Raji (cell line): ENCODE measurements around the gene SLC12A3.

ENCODE experiments used
- POLR2A ChIP-seq: IDR thresholded peaks from 2 replicates; pipeline ENCODE4 v1.6.1; 2011; ENCODE audit warnings: low read depth, low read length, control low read depth; ENCODE audit not compliant: insufficient read depth

The SLC12A3 gene

GRCh38 chr16:56948234-56948633, 83.2 kb downstream of the SLC12A3 start:
- TF ChIP-seq POLR2A, result no peak

GRCh38 chr16:56950051-56950450, 85.0 kb downstream of the SLC12A3 start:
- no peak for TF ChIP-seq POLR2A

- no peak for TF ChIP-seq POLR2A
Observed at GRCh38 chr16:56950455-56950854, 85.4 kb downstream of the SLC12A3 start.

- TF ChIP-seq POLR2A, result no peak
Observed at GRCh38 chr16:56950881-56951771, 86.1 kb downstream of the SLC12A3 start.

- TF ChIP-seq POLR2A, result no peak
Observed at GRCh38 chr16:56953006-56953405, 88.0 kb downstream of the SLC12A3 start.

GRCh38 chr16:56956076-56956475, 91.1 kb downstream of the SLC12A3 start:
- TF ChIP-seq POLR2A, result no peak

GRCh38 chr16:56956756-56957155, 91.7 kb downstream of the SLC12A3 start:
- TF ChIP-seq POLR2A, result no peak

GRCh38 chr16:56960681-56961281, 95.8 kb downstream of the SLC12A3 start:
- no peak for TF ChIP-seq POLR2A

GRCh38 chr16:56961386-56961785, 96.4 kb downstream of the SLC12A3 start:
- no peak for TF ChIP-seq POLR2A

- TF ChIP-seq POLR2A, result no peak
Observed at GRCh38 chr16:56961851-56962281, 96.9 kb downstream of the SLC12A3 start, which contains the start of gene CETP. CETP (plus strand) TSS chr16:56961950; CDS start chr16:56961980, 30 bp downstream.

- no peak for TF ChIP-seq POLR2A
Observed at GRCh38 chr16:56964243-56965148, 99.5 kb downstream of the SLC12A3 start.
